ENCODE measurements around the gene DLGAP4. TPM values are rescaled to one million over a fixed set of nuclear protein-coding genes. Genes with fewer than 3 reads are reported as not detected.

The DLGAP4 gene
- total and polyA plus RNA-seq, 2 of the 13 experiments (the other 11 are each of a cell fraction or from before 2014, with no cell fraction given), result 15.2 to 26.7 TPM

DNA sequence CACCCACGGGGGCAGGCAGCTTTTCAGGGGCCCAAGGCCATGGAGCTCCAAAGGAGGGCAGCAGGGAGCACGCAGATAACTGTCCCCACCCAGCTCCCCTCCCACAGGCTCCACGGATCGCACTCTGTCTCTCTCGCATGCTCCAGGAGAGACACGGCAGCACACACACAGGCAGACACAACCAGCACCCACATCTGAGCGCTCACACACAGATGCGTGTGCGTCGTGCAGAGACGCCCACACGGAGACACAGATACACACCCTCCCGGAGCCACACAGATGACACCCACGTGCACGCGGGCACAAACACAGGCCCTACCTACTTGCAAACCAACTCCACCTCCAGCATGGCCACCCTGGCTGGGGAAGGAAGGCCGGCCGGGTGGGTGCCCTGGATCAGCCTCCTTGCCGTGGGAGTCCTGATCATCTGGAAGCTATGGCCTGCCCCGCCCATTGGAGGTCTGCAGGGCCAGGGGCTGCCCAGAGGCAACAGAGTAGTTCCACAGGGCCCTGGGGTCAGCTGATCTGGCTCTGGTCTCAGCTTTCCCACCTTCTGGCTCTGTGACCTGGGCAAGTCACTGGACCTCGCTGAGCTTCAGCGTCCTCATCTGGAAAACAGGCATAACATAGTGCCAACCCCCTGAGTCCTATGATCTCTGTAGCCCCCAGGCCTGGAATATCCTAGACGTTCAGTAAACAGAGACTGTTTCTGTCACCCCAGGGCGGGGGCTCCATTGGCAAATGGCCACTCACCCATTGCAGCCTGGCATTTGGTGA is 38.3 kb upstream of the DLGAP4 start (continued):
- TF ChIP-seq ZNF564 (CRISPR knock-in tag; IDR thresholded peaks at IDR 0.05) (0 out of 2 replicates have a peak, but pooled peaks have one; percentile 52), ZBTB7A (CRISPR knock-in tag; IDR thresholded peaks at IDR 0.05) (0 out of 2 replicates have a peak, but pooled peaks have one; percentile 18), ZNF343 (CRISPR knock-in tag; IDR thresholded peaks at IDR 0.05) (0 out of 2 replicates have a peak, but pooled peaks have one; percentile 29), ZNF543 (CRISPR knock-in tag; IDR thresholded peaks at IDR 0.05) (no peak), ZNF567 (CRISPR knock-in tag; IDR thresholded peaks at IDR 0.05; ENCODE audit: borderline replicate concordance) (no peak), SOX6 (IDR thresholded peaks at IDR 0.05) (no peak), SOX6 (CRISPR knock-in tag; IDR thresholded peaks at IDR 0.05) (no peak)
- TF ChIP-seq, protein P1, sequence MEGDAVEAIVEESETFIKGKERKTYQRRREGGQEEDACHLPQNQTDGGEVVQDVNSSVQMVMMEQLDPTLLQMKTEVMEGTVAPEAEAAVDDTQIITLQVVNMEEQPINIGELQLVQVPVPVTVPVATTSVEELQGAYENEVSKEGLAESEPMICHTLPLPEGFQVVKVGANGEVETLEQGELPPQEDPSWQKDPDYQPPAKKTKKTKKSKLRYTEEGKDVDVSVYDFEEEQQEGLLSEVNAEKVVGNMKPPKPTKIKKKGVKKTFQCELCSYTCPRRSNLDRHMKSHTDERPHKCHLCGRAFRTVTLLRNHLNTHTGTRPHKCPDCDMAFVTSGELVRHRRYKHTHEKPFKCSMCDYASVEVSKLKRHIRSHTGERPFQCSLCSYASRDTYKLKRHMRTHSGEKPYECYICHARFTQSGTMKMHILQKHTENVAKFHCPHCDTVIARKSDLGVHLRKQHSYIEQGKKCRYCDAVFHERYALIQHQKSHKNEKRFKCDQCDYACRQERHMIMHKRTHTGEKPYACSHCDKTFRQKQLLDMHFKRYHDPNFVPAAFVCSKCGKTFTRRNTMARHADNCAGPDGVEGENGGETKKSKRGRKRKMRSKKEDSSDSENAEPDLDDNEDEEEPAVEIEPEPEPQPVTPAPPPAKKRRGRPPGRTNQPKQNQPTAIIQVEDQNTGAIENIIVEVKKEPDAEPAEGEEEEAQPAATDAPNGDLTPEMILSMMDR (CRISPR knock-in tag; IDR thresholded peaks at IDR 0.05), result peak; percentile 49
- TF ChIP-seq, protein P2, sequence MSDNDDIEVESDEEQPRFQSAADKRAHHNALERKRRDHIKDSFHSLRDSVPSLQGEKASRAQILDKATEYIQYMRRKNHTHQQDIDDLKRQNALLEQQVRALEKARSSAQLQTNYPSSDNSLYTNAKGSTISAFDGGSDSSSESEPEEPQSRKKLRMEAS (IDR thresholded peaks at IDR 0.05), result 0 out of 2 replicates have a peak, but pooled peaks have one; percentile 35
- TF ChIP-seq, protein P3, sequence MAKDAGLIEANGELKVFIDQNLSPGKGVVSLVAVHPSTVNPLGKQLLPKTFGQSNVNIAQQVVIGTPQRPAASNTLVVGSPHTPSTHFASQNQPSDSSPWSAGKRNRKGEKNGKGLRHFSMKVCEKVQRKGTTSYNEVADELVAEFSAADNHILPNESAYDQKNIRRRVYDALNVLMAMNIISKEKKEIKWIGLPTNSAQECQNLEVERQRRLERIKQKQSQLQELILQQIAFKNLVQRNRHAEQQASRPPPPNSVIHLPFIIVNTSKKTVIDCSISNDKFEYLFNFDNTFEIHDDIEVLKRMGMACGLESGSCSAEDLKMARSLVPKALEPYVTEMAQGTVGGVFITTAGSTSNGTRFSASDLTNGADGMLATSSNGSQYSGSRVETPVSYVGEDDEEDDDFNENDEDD (CRISPR knock-in tag; IDR thresholded peaks at IDR 0.05; ENCODE audit: borderline replicate concordance), result no peak

Measured in HepG2 (cell line).